MCF 10A (cell line): ENCODE results near the gene CYP27C1. TPM values are rescaled to one million over a fixed set of nuclear protein-coding genes. Genes with fewer than 3 reads are reported as not detected.

Source experiments
- BruUV-seq: library from RNA; stranded (reverse); fragments of 400-500 nt; replicated peaks from 2 replicates; lab custom pipeline; 2021; lab: Mats Ljungman, UMichigan
- CTCF ChIA-PET: fragments of 300-600 bp; sonication (Branson Sonifier 250); formaldehyde crosslinking; extraction: SDS; loops from one replicate; lab custom pipeline; 2021; ENCODE audit warnings: antibody characterized with exemption, inconsistent platforms; lab: Yijun Ruan, JAX
- POLR2A ChIA-PET: fragments of 300-600, 350-650 bp; sonication (Branson Sonifier 250); formaldehyde crosslinking; extraction: SDS; loops from one replicate; lab custom pipeline; 2020; ENCODE audit warnings: antibody characterized with exemption, inconsistent platforms; lab: Yijun Ruan, JAX
- DNase-seq: peaks from one replicate; pipeline ENCODE4 v3.0.0-alpha.2; 2018; ENCODE audit not compliant: unreplicated experiment
- H3K27ac Mint-ChIP-seq: one replicate; pipeline ENCODE4 v1.8.0; 2022; ENCODE audit warnings: mild to moderate bottlenecking, low read depth, mixed read lengths; ENCODE audit not compliant: unreplicated experiment
- H3K27me3 Mint-ChIP-seq: one replicate; pipeline ENCODE4 v1.8.0; 2022; ENCODE audit warnings: mixed read lengths; ENCODE audit not compliant: insufficient read depth, unreplicated experiment
- H3K36me3 Mint-ChIP-seq: one replicate; pipeline ENCODE4 v1.8.0; 2022; ENCODE audit warnings: mild to moderate bottlenecking, moderate library complexity, mixed read lengths; ENCODE audit not compliant: insufficient read depth, unreplicated experiment
- H3K4me1 Mint-ChIP-seq: one replicate; pipeline ENCODE4 v1.8.0; 2022; ENCODE audit warnings: mixed read lengths; ENCODE audit not compliant: insufficient read depth, unreplicated experiment
- H3K4me3 Mint-ChIP-seq: one replicate; pipeline ENCODE4 v1.8.0; 2022; ENCODE audit warnings: mild to moderate bottlenecking, moderate library complexity, mixed read lengths; ENCODE audit not compliant: unreplicated experiment
- H3K9me3 Mint-ChIP-seq: one replicate; pipeline ENCODE4 v1.8.0; 2022; ENCODE audit warnings: mixed read lengths; ENCODE audit not compliant: unreplicated experiment
- intact Hi-C: fragments of 100-400 bp; cut with micrococcal nuclease; formaldehyde crosslinking; loops from 2 replicates; pipeline ENCODE4 v1.14.1; 2022
- total RNA-seq: library from RNA; stranded (reverse); gene quantifications from 2 replicates; pipeline ENCODE4 v1.2.3, GENCODE V29; 2022
- TF ChIP-seq, protein P1 (sequence below): fragments of 200-600 bp; IDR thresholded peaks from one replicate; pipeline ENCODE4 v1.8.0; 2022; ENCODE audit warnings: antibody characterized with exemption, mild to moderate bottlenecking; ENCODE audit not compliant: unreplicated experiment

The CYP27C1 gene
- total RNA-seq, 1 experiment from 2014 or later = not detected

DNA sequence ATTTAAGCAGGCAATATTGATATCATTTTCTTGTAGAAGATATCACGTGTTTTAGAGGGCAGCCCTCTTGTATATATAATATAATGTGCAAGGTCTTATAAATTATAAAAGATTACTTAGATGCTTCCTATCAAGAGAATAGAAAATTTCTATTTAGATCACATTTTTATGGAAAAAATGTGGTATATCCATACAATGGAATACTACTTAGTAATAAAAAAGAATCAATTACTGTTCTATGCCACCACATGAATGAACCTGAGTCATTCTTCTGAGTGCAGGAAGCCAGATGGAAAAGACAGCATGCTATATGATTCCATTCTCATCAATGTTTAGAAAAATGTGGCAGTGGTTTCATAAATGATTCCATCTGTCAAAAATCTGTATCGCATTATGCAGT lies 23.6 kb downstream of the CYP27C1 start:
- ChIA-PET CTCF (interaction anchor here (0.8 to 1.5 kb wide), 4 partner anchors 8 to 283 kb away, joined by 5 to 8 read pairs (median 6); no protein-coding TSS in a partner anchor), POLR2A (interaction anchor here (1.4 kb wide), 1 partner anchor 96 kb away, joined by 5 read pairs; no protein-coding TSS in a partner anchor)
- Mint-ChIP-seq H3K27me3 (no peaks in the 10 kb centered on the region), H3K4me1 (peaks cover 6% of the 10 kb centered on the region), H3K9me3 (no peaks in the 10 kb centered on the region), H3K27ac (no peak overlapping the region), H3K4me3 (no peak overlapping the region), H3K36me3 (no peaks in the 10 kb centered on the region)
- intact Hi-C loops = loop anchor here (5.0 kb wide), 3 partner anchors 111 to 451 kb away; partner anchors contain the start of gene GPR17
- BruUV-seq = no TSS peak
- TF ChIP-seq, protein P1, sequence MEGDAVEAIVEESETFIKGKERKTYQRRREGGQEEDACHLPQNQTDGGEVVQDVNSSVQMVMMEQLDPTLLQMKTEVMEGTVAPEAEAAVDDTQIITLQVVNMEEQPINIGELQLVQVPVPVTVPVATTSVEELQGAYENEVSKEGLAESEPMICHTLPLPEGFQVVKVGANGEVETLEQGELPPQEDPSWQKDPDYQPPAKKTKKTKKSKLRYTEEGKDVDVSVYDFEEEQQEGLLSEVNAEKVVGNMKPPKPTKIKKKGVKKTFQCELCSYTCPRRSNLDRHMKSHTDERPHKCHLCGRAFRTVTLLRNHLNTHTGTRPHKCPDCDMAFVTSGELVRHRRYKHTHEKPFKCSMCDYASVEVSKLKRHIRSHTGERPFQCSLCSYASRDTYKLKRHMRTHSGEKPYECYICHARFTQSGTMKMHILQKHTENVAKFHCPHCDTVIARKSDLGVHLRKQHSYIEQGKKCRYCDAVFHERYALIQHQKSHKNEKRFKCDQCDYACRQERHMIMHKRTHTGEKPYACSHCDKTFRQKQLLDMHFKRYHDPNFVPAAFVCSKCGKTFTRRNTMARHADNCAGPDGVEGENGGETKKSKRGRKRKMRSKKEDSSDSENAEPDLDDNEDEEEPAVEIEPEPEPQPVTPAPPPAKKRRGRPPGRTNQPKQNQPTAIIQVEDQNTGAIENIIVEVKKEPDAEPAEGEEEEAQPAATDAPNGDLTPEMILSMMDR = no peak
- DNase-seq = no peak

DNA sequence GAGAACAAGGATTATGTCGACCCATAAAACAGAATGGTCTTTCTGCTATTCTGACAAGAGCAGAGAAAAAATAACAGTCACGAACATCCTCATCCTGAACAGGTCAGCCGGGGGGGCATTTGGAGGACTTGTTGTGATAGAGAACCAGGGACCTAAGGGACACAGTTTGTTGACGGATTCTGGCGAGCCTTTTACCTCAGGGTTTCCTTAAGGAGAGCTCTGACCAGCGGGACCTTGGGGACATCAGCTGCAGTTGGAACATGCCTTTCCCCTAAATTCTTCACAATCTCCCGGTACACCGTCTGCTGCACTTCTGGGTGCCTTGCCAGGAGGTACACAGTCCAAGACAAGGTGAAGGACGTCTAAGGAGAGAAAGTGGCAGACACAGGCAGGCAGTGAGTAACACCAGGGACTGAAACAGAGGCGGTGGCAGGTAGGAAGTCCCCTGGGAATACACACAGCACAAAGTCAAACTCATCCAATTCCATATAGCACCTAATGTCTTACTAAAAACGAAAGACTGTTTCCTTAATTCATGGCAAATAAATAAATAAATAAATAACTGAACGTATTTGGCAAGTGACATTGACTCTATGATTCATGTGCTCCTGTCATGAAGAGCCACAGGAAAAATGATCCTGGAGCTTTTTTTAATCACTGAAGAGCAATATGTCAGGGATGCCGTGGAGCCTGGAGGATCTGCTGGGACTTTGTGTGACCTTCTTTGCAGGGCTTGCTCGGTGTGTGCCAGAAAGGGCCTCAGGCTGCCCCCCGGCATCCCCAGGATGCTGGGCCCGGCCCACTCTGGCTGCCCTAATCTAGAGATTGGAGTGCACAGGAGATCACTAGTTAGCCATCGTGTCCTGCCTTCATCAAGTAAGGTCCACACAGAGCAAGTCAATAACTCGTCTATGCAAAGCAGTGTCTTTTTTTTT lies 24.7 kb downstream of the CYP27C1 start:
- CTCF ChIA-PET = no interaction called here
- Mint-ChIP-seq H3K27ac (no peak overlapping the region), H3K9me3 (no peaks in the 10 kb centered on the region), H3K4me3 (no peak overlapping the region), H3K4me1 (peaks cover 6% of the 10 kb centered on the region), H3K27me3 (no peaks in the 10 kb centered on the region), H3K36me3 (no peaks in the 10 kb centered on the region)
- intact Hi-C loops = loop anchor here (5.0 kb wide), 3 partner anchors 112 to 452 kb away; partner anchors contain the start of gene GPR17
- POLR2A ChIA-PET = no interaction called here
- TF ChIP-seq, protein P1 = no peak
- DNase-seq = no peak
- BruUV-seq = no TSS peak

DNA sequence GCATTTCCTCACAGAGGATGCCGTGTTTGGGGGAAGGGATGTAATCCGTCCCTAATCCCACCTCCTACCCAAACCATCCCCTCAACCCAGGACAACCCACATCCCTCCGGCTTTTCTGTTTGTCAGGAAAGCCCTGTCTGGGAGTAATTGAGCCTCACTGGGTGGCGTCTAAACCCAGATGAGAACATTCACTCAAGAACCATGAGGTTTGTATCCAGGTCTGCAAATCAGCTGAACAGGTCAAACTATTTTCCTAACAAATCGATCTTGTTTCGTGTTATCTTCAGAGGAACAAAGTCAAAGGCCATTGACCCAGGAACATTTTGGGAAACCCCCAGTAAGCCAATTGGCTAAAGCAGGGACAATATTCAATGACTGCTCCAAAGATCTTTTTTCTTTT lies 25.7 kb downstream of the CYP27C1 start:
- no peak overlapping the region for H3K4me3 Mint-ChIP-seq
- H3K9me3 Mint-ChIP-seq = no peaks in the 10 kb centered on the region
- DNase-seq = no peak
- intact Hi-C loops = no loop called here
- POLR2A ChIA-PET = interaction anchor here (0.7 kb wide), 1 partner anchor 84 kb away, joined by 3 read pairs; no protein-coding TSS in a partner anchor
- H3K27me3 Mint-ChIP-seq = no peaks in the 10 kb centered on the region
- H3K36me3 Mint-ChIP-seq = no peaks in the 10 kb centered on the region
- no TSS peak for BruUV-seq
- H3K4me1 Mint-ChIP-seq = peaks cover 6% of the 10 kb centered on the region
- H3K27ac Mint-ChIP-seq = no peak overlapping the region
- TF ChIP-seq, protein P1 = no peak
- CTCF ChIA-PET = no interaction called here

DNA sequence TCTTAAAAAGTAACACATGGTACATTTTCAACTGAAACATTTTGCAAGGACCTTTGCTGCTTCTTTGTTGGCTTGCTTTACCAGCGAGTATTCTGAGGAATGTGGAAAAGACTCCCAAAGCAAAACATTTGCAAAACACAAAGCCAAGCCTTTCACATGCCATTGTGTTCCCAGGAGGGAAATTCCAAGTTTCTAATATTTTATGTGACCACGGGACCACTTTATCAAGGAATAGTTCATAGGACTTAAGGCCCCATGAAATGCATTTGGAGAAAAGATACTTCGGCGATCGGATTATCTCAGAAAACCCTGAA lies 26.2 kb downstream of the CYP27C1 start:
- Mint-ChIP-seq H3K4me1 (peaks cover 6% of the 10 kb centered on the region), H3K27ac (no peak overlapping the region), H3K4me3 (no peak overlapping the region), H3K36me3 (no peaks in the 10 kb centered on the region), H3K9me3 (no peaks in the 10 kb centered on the region), H3K27me3 (no peaks in the 10 kb centered on the region)
- no TSS peak for BruUV-seq
- ChIA-PET CTCF (no interaction called here), POLR2A (interaction anchor here (0.7 kb wide), 1 partner anchor 85 kb away, joined by 3 read pairs; no protein-coding TSS in a partner anchor)
- no peak for DNase-seq
- TF ChIP-seq, protein P1 = no peak
- intact Hi-C loops = no loop called here
